ENCODE results near the gene P2RY2.

- TF ChIP-seq SUZ12 (IDR thresholded peaks at IDR 0.05; ENCODE audit: extremely low read depth, insufficient read depth, insufficient read length): no peak
- no peak for TF ChIP-seq YY1 (IDR thresholded peaks at IDR 0.05; ENCODE audit: insufficient read depth, insufficient read length)
Observed at GRCh38 chr11:73257342-73258103, 39.4 kb downstream of the P2RY2 start.
